ENCODE results near the gene LYST.

LYST gene

DNA sequence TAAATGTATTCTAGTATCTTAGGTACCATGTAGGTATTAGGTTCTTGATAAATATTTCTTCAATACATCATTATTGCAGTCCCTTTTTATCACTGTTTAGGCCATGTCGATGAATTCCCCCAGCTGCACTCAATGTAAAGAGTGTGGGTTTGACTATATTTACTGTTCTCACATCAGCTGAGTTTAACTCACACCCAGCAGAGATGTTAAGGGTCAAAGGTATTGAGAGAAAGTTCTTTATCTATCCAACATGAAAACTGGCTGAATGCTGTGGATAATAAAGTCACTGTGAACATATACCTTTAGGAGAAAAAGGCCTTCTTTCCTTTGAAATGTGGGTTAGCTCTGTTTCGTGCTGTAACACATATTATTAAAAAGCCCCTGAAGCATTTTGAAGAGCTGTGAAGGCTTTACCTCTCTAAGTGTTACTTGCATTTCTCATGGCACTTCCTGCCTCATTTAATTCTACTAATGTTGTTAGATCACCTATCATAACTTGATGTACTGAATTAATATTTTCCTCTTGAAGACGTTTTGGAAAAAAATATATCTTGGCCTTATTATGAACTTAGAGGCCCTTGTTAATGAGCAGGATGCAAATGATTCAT lies 19.1 kb upstream of the LYST start:
- TF ChIP-seq, protein P1, sequence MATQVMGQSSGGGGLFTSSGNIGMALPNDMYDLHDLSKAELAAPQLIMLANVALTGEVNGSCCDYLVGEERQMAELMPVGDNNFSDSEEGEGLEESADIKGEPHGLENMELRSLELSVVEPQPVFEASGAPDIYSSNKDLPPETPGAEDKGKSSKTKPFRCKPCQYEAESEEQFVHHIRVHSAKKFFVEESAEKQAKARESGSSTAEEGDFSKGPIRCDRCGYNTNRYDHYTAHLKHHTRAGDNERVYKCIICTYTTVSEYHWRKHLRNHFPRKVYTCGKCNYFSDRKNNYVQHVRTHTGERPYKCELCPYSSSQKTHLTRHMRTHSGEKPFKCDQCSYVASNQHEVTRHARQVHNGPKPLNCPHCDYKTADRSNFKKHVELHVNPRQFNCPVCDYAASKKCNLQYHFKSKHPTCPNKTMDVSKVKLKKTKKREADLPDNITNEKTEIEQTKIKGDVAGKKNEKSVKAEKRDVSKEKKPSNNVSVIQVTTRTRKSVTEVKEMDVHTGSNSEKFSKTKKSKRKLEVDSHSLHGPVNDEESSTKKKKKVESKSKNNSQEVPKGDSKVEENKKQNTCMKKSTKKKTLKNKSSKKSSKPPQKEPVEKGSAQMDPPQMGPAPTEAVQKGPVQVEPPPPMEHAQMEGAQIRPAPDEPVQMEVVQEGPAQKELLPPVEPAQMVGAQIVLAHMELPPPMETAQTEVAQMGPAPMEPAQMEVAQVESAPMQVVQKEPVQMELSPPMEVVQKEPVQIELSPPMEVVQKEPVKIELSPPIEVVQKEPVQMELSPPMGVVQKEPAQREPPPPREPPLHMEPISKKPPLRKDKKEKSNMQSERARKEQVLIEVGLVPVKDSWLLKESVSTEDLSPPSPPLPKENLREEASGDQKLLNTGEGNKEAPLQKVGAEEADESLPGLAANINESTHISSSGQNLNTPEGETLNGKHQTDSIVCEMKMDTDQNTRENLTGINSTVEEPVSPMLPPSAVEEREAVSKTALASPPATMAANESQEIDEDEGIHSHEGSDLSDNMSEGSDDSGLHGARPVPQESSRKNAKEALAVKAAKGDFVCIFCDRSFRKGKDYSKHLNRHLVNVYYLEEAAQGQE (IDR thresholded peaks at IDR 0.05; ENCODE audit: insufficient read depth in 1 of 2, low read depth in 2 of 2, low read length in 2 of 2): no peak
- TF ChIP-seq TAF1 (IDR thresholded peaks at IDR 0.05; ENCODE audit: borderline replicate concordance, insufficient read depth, low read length) (no peak), POLR2AphosphoS5 (IDR thresholded peaks at IDR 0.05; ENCODE audit: low read depth, low read length) (no peak), SIN3A (IDR thresholded peaks at IDR 0.05; ENCODE audit: borderline replicate concordance, insufficient read depth, low read length) (no peak), FOXP2 (optimal IDR thresholded peaks at IDR 0.05; ENCODE audit: borderline replicate concordance, extremely low read depth, extremely low read length, insufficient read depth) (no peak)

GRCh38 chr1:235883261-235883927 lies 16.7 kb upstream of the LYST start:
- TF ChIP-seq SIN3A (IDR thresholded peaks at IDR 0.05; ENCODE audit: borderline replicate concordance, insufficient read depth, low read length): 0 out of 2 replicates have a peak, but pooled peaks have one; percentile 54
- peak; percentile 22; the same call in 1 of the 2 replicates for TF ChIP-seq POLR2AphosphoS5 (IDR thresholded peaks at IDR 0.05; ENCODE audit: low read depth, low read length)
- TF ChIP-seq, protein P1 (IDR thresholded peaks at IDR 0.05; ENCODE audit: insufficient read depth in 1 of 2, low read depth in 2 of 2, low read length in 2 of 2): 0 out of 4 replicates have a peak, but pooled peaks of 1 of the 2 experiments have one; percentile 40
- no peak for TF ChIP-seq FOXP2 (optimal IDR thresholded peaks at IDR 0.05; ENCODE audit: borderline replicate concordance, extremely low read depth, extremely low read length, insufficient read depth)

DNA sequence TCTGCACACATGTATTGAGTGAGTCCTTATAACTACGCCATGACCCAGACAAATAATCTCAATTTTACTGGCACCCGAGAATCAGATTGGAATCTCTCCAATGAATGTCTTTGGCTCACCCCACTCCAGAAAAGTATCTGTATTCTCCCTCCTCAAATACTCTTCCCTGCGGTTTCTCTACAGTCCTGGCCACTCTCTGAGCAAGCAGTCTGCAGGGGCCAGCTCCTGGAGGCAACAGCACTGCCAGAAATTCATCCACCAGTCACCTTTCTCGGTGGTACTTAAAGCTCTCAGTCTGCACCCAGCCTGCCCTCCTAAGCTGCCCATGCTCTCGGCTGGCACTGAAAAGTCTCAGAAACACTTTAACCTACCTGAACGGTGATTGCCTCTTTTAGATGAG lies 16.1 kb upstream of the LYST start:
- TF ChIP-seq, protein P1 (IDR thresholded peaks at IDR 0.05; ENCODE audit: insufficient read depth in 1 of 2, low read depth in 2 of 2, low read length in 2 of 2): no peak
- TF ChIP-seq TAF1 (IDR thresholded peaks at IDR 0.05; ENCODE audit: borderline replicate concordance, insufficient read depth, low read length) (no peak), POLR2AphosphoS5 (IDR thresholded peaks at IDR 0.05; ENCODE audit: low read depth, low read length) (no peak), SIN3A (IDR thresholded peaks at IDR 0.05; ENCODE audit: borderline replicate concordance, insufficient read depth, low read length) (no peak), FOXP2 (optimal IDR thresholded peaks at IDR 0.05; ENCODE audit: borderline replicate concordance, extremely low read depth, extremely low read length, insufficient read depth) (no peak)

GRCh38 chr1:235881930-235882700 lies 15.4 kb upstream of the LYST start:
- TF ChIP-seq, protein P1 (IDR thresholded peaks at IDR 0.05; ENCODE audit: insufficient read depth in 1 of 2, low read depth in 2 of 2, low read length in 2 of 2): no peak
- no peak for TF ChIP-seq FOXP2 (optimal IDR thresholded peaks at IDR 0.05; ENCODE audit: borderline replicate concordance, extremely low read depth, extremely low read length, insufficient read depth)

Data from PFSK-1 (cell line).